Activated CD4-positive, alpha-beta T cell treated with anti-CD3 and anti-CD28 coated beads, Interleukin-2, amount 10 ng/mL, durations not matched to agents 7 days and 5 days (primary cell): ENCODE results near the gene ASIC3. TPM values are rescaled to one million over a fixed set of nuclear protein-coding genes. Genes with fewer than 3 reads are reported as not detected.

ENCODE experiments used
- CTCF ChIA-PET: fragments of 350-600 bp; sonication (Branson Sonifier 250); formaldehyde crosslinking; loops from one replicate; lab custom pipeline; 2021; ENCODE audit warnings: antibody characterized with exemption; lab: Charles Lee
- POLR2A ChIA-PET: fragments of 350-600 bp; sonication (Branson Sonifier 250); formaldehyde crosslinking; loops from one replicate; lab custom pipeline; 2021; ENCODE audit warnings: antibody characterized with exemption; lab: Charles Lee
- DNase-seq: peaks from one replicate; pipeline ENCODE4 v3.0.0-alpha.2; 2020
- H3K27ac Mint-ChIP-seq: one replicate; pipeline ENCODE4 v1.8.0; 2021; ENCODE audit warnings: mild to moderate bottlenecking, moderate library complexity, mixed read lengths
- H3K27me3 Mint-ChIP-seq: one replicate; pipeline ENCODE4 v1.8.0; 2021; ENCODE audit warnings: mixed read lengths
- H3K36me3 Mint-ChIP-seq: one replicate; pipeline ENCODE4 v1.8.0; 2021; ENCODE audit warnings: low read depth, mixed read lengths
- H3K4me1 Mint-ChIP-seq: one replicate; pipeline ENCODE4 v1.8.0; 2021; ENCODE audit warnings: mixed read lengths
- H3K4me3 Mint-ChIP-seq: one replicate; pipeline ENCODE4 v1.8.0; 2021; ENCODE audit warnings: mild to moderate bottlenecking, moderate library complexity, mixed read lengths
- H3K9me3 Mint-ChIP-seq: one replicate; pipeline ENCODE4 v1.8.0; 2021; ENCODE audit warnings: mixed read lengths
- total RNA-seq, 2 experiments: library from RNA; stranded (reverse); gene quantifications; one replicate each; pipeline ENCODE4 v1.2.3, GENCODE V29; 2021

The ASIC3 gene
- total RNA-seq, 2 experiments from 2014 or later = 6.0 to 8.3 TPM

- POLR2A ChIA-PET = no interaction called here
Measured at GRCh38 chr7:151016505-151016904, 31.8 kb upstream of the ASIC3 start.

DNA sequence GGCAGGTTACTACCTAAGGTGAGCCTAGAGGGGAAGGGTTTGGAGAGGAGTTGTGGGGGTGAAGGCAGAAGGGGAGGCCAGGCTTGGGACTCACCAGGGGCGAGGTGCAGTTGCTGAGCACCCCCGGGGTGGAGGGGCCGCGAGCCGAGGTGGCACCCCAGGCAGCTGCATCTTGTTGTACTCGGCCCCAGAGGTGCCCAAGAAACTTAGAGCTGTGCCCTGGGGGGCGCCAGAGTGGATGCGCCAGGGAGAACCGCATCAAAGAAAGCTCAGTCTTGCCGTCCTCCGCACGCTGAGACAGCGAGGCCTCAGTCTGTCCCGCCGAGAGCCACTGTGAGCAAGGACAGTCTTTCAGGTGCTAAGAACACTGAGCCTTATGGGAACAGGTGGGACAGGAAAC, 31.4 kb upstream of the ASIC3 start:
- ChIA-PET CTCF (interaction anchor here (1.1 to 8.5 kb wide), 5 partner anchors 8 to 54 kb away, joined by 3 to 79 read pairs (median 20); partner anchors contain the start of gene ABCB8), POLR2A (no interaction called here)
- Mint-ChIP-seq H3K9me3 (no peaks in the 10 kb centered on the region), H3K36me3 (peaks cover 21% of the 10 kb centered on the region), H3K27ac (peak overlapping the region; percentile 48), H3K27me3 (peaks cover 33% of the 10 kb centered on the region), H3K4me1 (peaks cover 70% of the 10 kb centered on the region), H3K4me3 (no peak overlapping the region)
- no peak for DNase-seq

More at GRCh38 chr7:151016505-151016904, 31.8 kb upstream of the ASIC3 start:
- DNase-seq = no peak
- Mint-ChIP-seq H3K9me3 (no peaks in the 10 kb centered on the region), H3K27ac (peak overlapping the region; percentile 58), H3K27me3 (peaks cover 33% of the 10 kb centered on the region), H3K4me1 (peaks cover 75% of the 10 kb centered on the region), H3K36me3 (peaks cover 23% of the 10 kb centered on the region), H3K4me3 (no peak overlapping the region)
- CTCF ChIA-PET = interaction anchor here (1.1 to 8.5 kb wide), 4 partner anchors 7 to 54 kb away, joined by 3 to 79 read pairs (median 20); partner anchors contain the start of gene ABCB8

GRCh38 chr7:151017370-151017952, 30.9 kb upstream of the ASIC3 start:
- Mint-ChIP-seq H3K4me3 (peak overlapping the region; percentile 64), H3K4me1 (peaks cover 65% of the 10 kb centered on the region), H3K27ac (peak overlapping the region; percentile 76), H3K9me3 (no peaks in the 10 kb centered on the region), H3K27me3 (peaks cover 33% of the 10 kb centered on the region), H3K36me3 (peaks cover 17% of the 10 kb centered on the region)
- no peak for DNase-seq
- ChIA-PET CTCF (interaction anchor here (0.5 to 8.5 kb wide), 15 partner anchors 8 to 145 kb away, joined by 3 to 79 read pairs (median 6); partner anchors contain the start of gene ABCB8), POLR2A (no interaction called here)

GRCh38 chr7:151017953-151018420, 30.3 kb upstream of the ASIC3 start:
- H3K4me3 Mint-ChIP-seq = peak overlapping the region; percentile 64
- peaks cover 60% of the 10 kb centered on the region for H3K4me1 Mint-ChIP-seq
- ChIA-PET POLR2A (no interaction called here), CTCF (interaction anchor here (0.5 to 8.5 kb wide), 28 partner anchors 8 to 544 kb away, joined by 3 to 79 read pairs (median 4); partner anchors contain the start of genes ABCB8 and ASIC3)
- H3K36me3 Mint-ChIP-seq = peaks cover 14% of the 10 kb centered on the region
- peaks cover 33% of the 10 kb centered on the region for H3K27me3 Mint-ChIP-seq
- peak overlapping the region; percentile 76 for H3K27ac Mint-ChIP-seq
- no peaks in the 10 kb centered on the region for H3K9me3 Mint-ChIP-seq
- DNase-seq = peak; percentile 77

DNA sequence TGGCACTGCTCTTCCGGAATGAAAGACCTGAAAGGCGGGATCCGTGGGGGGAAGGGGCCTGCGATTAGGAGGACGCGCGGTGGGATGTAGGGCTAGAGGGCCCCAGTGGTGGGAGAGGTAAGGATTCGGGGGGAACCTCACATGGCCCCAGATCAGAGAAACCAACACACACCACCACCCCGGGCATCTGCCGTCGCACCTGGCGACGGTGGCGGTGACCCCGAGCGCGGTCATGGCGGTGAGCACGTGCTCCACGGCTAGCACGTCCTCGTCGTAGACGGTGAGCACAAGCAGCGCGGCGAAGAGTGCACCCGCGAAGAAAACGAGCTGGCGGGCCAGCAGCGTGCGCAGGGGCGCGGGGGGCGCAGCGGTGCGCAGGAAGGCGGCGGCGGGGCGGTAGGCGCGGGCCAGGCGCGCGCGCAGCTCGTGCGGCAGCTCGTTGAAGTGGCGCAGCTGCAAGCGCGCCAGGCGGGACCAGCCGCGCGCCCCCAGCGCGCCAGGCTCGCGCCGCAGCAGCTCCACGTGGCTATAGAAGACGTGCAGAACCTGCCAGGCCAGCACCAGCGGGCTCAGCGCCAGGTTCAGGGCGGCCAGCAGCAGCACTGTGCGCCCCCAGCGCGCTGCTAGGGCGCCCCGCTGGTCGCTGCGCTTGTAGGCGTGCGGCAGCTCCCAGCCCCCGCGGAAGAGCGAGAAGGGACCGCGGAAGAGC, 29.8 kb upstream of the ASIC3 start:
- H3K4me1 Mint-ChIP-seq = peaks cover 56% of the 10 kb centered on the region
- H3K27ac Mint-ChIP-seq = peak overlapping the region; percentile 76
- H3K4me3 Mint-ChIP-seq = peak overlapping the region; percentile 64

GRCh38 chr7:151019130-151019447, 29.2 kb upstream of the ASIC3 start:
- DNase-seq = no peak
- Mint-ChIP-seq H3K9me3 (no peaks in the 10 kb centered on the region), H3K4me3 (peak overlapping the region; percentile 43), H3K27me3 (peaks cover 33% of the 10 kb centered on the region), H3K27ac (no peak overlapping the region), H3K36me3 (peaks cover 13% of the 10 kb centered on the region), H3K4me1 (peaks cover 52% of the 10 kb centered on the region)
- ChIA-PET CTCF (interaction anchor here (0.8 to 8.5 kb wide), 20 partner anchors 9 to 690 kb away, joined by 3 to 79 read pairs (median 5); partner anchors contain the start of genes ABCB8 and ASIC3), POLR2A (interaction anchor here (0.8 kb wide), 1 partner anchor 10 kb away, joined by 3 read pairs; no protein-coding TSS in a partner anchor)

More for the DNA sequence above, 29.8 kb upstream of the ASIC3 start:
- H3K36me3 Mint-ChIP-seq = peaks cover 14% of the 10 kb centered on the region
- CTCF ChIA-PET = interaction anchor here (0.6 to 8.5 kb wide), 28 partner anchors 7 to 544 kb away, joined by 3 to 79 read pairs (median 4); partner anchors contain the start of genes ABCB8 and ASIC3
- POLR2A ChIA-PET = interaction anchor here (0.8 kb wide), 1 partner anchor 10 kb away, joined by 3 read pairs; no protein-coding TSS in a partner anchor
- DNase-seq = peak; percentile 30
- peaks cover 33% of the 10 kb centered on the region for H3K27me3 Mint-ChIP-seq
- H3K9me3 Mint-ChIP-seq = no peaks in the 10 kb centered on the region

- H3K36me3 Mint-ChIP-seq = peaks cover 5% of the 10 kb centered on the region
- CTCF ChIA-PET = interaction anchor here (2.0 to 8.5 kb wide), 4 partner anchors 8 to 90 kb away, joined by 8 to 79 read pairs (median 28); partner anchors contain the start of gene ABCB8
- no peak overlapping the region for H3K27ac Mint-ChIP-seq
- peaks cover 33% of the 10 kb centered on the region for H3K27me3 Mint-ChIP-seq
- POLR2A ChIA-PET = no interaction called here
- H3K4me3 Mint-ChIP-seq = no peak overlapping the region
- peaks cover 41% of the 10 kb centered on the region for H3K4me1 Mint-ChIP-seq
- no peak for DNase-seq
- no peaks in the 10 kb centered on the region for H3K9me3 Mint-ChIP-seq
Measured at GRCh38 chr7:151020231-151020630, 28.1 kb upstream of the ASIC3 start.

DNA sequence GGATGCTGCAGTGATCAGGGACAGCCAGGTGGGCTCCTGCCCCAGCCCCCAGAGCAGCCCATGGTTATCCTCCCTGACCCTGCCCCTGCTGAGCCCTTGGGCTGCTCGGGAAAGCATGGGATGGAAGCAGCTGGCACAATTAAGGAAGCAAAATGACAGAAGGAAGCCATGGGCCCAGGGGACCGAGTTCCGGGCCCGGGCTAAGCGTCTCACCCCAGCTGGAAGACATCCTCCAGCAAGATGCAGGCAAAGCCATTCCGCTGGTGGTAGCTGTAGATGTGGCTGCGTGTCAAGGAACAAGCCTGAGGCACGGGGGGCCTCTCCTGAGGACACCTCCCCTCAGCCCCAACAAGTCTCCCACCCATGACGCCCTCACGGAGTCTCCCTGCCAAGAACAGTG, 25.1 kb upstream of the ASIC3 start:
- CTCF ChIA-PET = interaction anchor here (1.2 to 8.5 kb wide), 3 partner anchors 10 to 14 kb away, joined by 3 to 79 read pairs (median 5); no protein-coding TSS in a partner anchor
- H3K27me3 Mint-ChIP-seq = peaks cover 27% of the 10 kb centered on the region
- peaks cover 28% of the 10 kb centered on the region for H3K4me1 Mint-ChIP-seq
- no peaks in the 10 kb centered on the region for H3K9me3 Mint-ChIP-seq
- POLR2A ChIA-PET = no interaction called here
- peaks cover 3% of the 10 kb centered on the region for H3K36me3 Mint-ChIP-seq
- H3K27ac Mint-ChIP-seq = no peak overlapping the region
- H3K4me3 Mint-ChIP-seq = no peak overlapping the region
- no peak for DNase-seq

- Mint-ChIP-seq H3K27me3 (peaks cover 18% of the 10 kb centered on the region), H3K4me1 (peaks cover 26% of the 10 kb centered on the region), H3K9me3 (no peaks in the 10 kb centered on the region), H3K36me3 (peaks cover 2% of the 10 kb centered on the region), H3K27ac (peak within 1 kb of the TSS; percentile 13), H3K4me3 (no peak within 1 kb of the TSS)
- CTCF ChIA-PET = interaction anchor here (1.2 to 8.5 kb wide), 3 partner anchors 9 to 15 kb away, joined by 3 to 79 read pairs (median 5); no protein-coding TSS in a partner anchor
- no peak for DNase-seq
- POLR2A ChIA-PET = no interaction called here
Measured at GRCh38 chr7:151024435-151025056, 23.8 kb upstream of the ASIC3 start, which contains the start of gene ATG9B. ATG9B (minus strand) TSS chr7:151024494; CDS start chr7:151024423, 71 bp downstream.

- DNase-seq = no peak
- H3K27me3 Mint-ChIP-seq = peaks cover 4% of the 10 kb centered on the region
- ChIA-PET CTCF (interaction anchor here (0.6 to 3.2 kb wide), 6 partner anchors 8 to 81 kb away, joined by 3 to 35 read pairs (median 4); no protein-coding TSS in a partner anchor), POLR2A (no interaction called here)
- peaks cover 28% of the 10 kb centered on the region for H3K4me1 Mint-ChIP-seq
- peak overlapping the region; percentile 96 for H3K27ac Mint-ChIP-seq
- peaks cover 2% of the 10 kb centered on the region for H3K36me3 Mint-ChIP-seq
- no peak overlapping the region for H3K4me3 Mint-ChIP-seq
- no peaks in the 10 kb centered on the region for H3K9me3 Mint-ChIP-seq
Measured at GRCh38 chr7:151025924-151026671, 22.2 kb upstream of the ASIC3 start.
